Stomach (tissue), 9 donors: ENCODE results near the gene EIF3B. TPM values are rescaled to one million over a fixed set of nuclear protein-coding genes. Genes with fewer than 3 reads are reported as not detected.

Source experiments
- DNase-seq, 2 donors: peaks; one replicate each; pipeline versions ENCODE4 v3.0.0 to v3.0.0-alpha.2; 2013 to 2019
- H3K27ac ChIP-seq, 5 donors: fragments of 200-600 bp in 4 of 5; sonication (generic) in 4 of 5; one replicate each; pipeline ENCODE4 v1.5.1; 2013 to 2019; ENCODE audit warnings: mild to moderate bottlenecking in 1 of 5, moderate library complexity in 1 of 5
- H3K27me3 ChIP-seq, 3 donors: fragments of 200-600 bp; sonication (generic); one replicate each; pipeline ENCODE4 v1.5.1; 2017 to 2019; ENCODE audit warnings: mixed run types in 1 of 3
- H3K36me3 ChIP-seq, 4 donors: fragments of 200-600 bp; sonication (generic); 1 replicate in 3 of 4; 2 replicates in 1 of 4; pipeline ENCODE4 v1.5.1; 2016 to 2019
- H3K4me1 ChIP-seq, 4 donors: fragments of 200-600 bp; sonication (generic); one replicate each; pipeline ENCODE4 v1.5.1; 2016 to 2019
- H3K4me3 ChIP-seq, 4 donors: fragments of 200-600 bp; sonication (generic) in 3 of 4; one replicate each; pipeline ENCODE4 v1.5.1; 2016 to 2019; ENCODE audit warnings: mild to moderate bottlenecking in 1 of 4
- H3K9me3 ChIP-seq, 4 donors: fragments of 200-600 bp; sonication (generic); one replicate each; pipeline ENCODE4 v1.5.1; 2016 to 2019
- EP300 ChIP-seq: sonication (generic); formaldehyde crosslinking; IDR thresholded peaks from one replicate; pipeline ENCODE4 v1.6.1; 2017; ENCODE audit warnings: antibody characterized with exemption
- POLR2A ChIP-seq, 4 donors: fragments of 450-650 bp; IDR thresholded peaks; one replicate each; pipeline ENCODE4 v1.6.1; 2016; ENCODE audit warnings: antibody characterized with exemption in 4 of 4, control low read depth in 2 of 4, mild to moderate bottlenecking in 1 of 4, moderate library complexity in 1 of 4
- POLR2AphosphoS5 ChIP-seq, 3 donors: sonication (generic); formaldehyde crosslinking; IDR thresholded peaks; one replicate each; pipeline ENCODE4 v1.6.1; 2016; ENCODE audit warnings: antibody characterized with exemption in 3 of 3
- WGBS, 5 donors: extraction: QIAGEN DNeasy Blood & Tissue Kit in 3 of 5; methylation state at CpG; one replicate each; pipeline versions ENCODE4 v1.1.5 to v1.1.7; 2013 to 2018; 5-methylcytosine and 5-hydroxymethylcytosine counted together
- intact Hi-C: fragments of 100-400 bp; cut with DNase I; formaldehyde crosslinking; loops from one replicate; pipeline ENCODE4 v1.15.1; 2023; ENCODE audit warnings: low total_unique reads
- polyA plus RNA-seq, 3 donors: library from polyadenylated mRNA; stranded (reverse); fragments of 200-250 nt; gene quantifications; one replicate each; pipeline ENCODE4 v1.2.3, GENCODE V29; 2013
- total RNA-seq, 5 donors: library from RNA; depleted of rRNA; stranded (reverse); fragments of >200 nt; gene quantifications; one replicate each; pipeline versions ENCODE4 v1.1.0 to v1.2.3, GENCODE V29; 2014 to 2016
- TF ChIP-seq, protein P1 (sequence below), 7 experiments: fragments of 450-650 bp in 4 of 7; fragments of 200-600 bp in 3 of 7; sonication (generic) in 3 of 7; IDR thresholded peaks; one replicate each; pipeline ENCODE4 v1.5.1; 2016 to 2019; ENCODE audit warnings: antibody characterized with exemption in 7 of 7, control low read depth in 2 of 7, mild to moderate bottlenecking in 1 of 7
- donor health status: healthy with polysubstance abuse.
- donor health status: Bipolar disorder and iron deficiency.
- donor health status: healthy.

EIF3B gene
- total and polyA plus RNA-seq, 8 donors: 64.8 to 373 (median 131) TPM

DNA sequence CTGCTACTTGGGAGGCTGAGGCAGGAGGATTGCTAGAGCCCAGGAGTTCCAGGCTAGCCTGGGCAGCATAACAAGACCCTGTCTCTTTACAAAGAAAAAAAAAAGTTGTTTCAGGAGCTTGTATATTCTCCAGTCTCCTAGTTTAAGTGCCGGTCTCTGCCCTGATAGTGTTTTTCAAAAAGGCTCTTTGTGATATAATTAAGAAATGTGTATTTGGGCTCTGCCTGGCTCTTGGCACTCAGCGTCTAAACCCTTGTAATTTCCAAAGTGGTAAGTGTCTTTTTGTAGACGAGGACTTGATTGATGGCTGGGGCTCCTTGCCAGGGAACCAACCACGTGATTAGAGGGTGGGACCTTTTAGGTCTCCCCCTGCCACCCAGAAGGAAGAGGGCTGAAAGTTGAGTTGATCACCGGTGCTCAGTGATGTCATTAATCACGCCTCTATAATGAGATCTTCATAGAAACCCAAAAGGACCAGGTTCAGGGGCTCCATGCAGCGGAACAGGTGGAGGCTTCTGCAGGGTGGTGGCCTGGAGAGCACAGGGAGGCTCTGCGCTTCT lies 4.4 kb downstream of the EIF3B start:
- 48 to 58% (median 52%) methylated on average over 8 of the region's 8 CpGs for WGBS, 5 donors
- intact Hi-C loops: no loop called here
- H3K27me3 ChIP-seq: no peaks in the 10 kb centered on the region
- no peak overlapping the region for H3K4me3 ChIP-seq
- peaks cover 33 to 66% (median 55%) of the 10 kb centered on the region in 4 donors for H3K36me3 ChIP-seq
- H3K9me3 ChIP-seq: no peaks in the 10 kb centered on the region
- H3K4me1 ChIP-seq: peaks cover 29 to 74% (median 56%) of the 10 kb centered on the region in 4 donors
- TF ChIP-seq POLR2AphosphoS5 (IDR thresholded peaks at IDR 0.05) (no peak), POLR2A (IDR thresholded peaks at IDR 0.05) (no peak), EP300 (no peak)
- TF ChIP-seq, protein P1, sequence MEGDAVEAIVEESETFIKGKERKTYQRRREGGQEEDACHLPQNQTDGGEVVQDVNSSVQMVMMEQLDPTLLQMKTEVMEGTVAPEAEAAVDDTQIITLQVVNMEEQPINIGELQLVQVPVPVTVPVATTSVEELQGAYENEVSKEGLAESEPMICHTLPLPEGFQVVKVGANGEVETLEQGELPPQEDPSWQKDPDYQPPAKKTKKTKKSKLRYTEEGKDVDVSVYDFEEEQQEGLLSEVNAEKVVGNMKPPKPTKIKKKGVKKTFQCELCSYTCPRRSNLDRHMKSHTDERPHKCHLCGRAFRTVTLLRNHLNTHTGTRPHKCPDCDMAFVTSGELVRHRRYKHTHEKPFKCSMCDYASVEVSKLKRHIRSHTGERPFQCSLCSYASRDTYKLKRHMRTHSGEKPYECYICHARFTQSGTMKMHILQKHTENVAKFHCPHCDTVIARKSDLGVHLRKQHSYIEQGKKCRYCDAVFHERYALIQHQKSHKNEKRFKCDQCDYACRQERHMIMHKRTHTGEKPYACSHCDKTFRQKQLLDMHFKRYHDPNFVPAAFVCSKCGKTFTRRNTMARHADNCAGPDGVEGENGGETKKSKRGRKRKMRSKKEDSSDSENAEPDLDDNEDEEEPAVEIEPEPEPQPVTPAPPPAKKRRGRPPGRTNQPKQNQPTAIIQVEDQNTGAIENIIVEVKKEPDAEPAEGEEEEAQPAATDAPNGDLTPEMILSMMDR (IDR thresholded peaks at IDR 0.05): no peak
- DNase-seq: no peak
- no peak overlapping the region for H3K27ac ChIP-seq

DNA sequence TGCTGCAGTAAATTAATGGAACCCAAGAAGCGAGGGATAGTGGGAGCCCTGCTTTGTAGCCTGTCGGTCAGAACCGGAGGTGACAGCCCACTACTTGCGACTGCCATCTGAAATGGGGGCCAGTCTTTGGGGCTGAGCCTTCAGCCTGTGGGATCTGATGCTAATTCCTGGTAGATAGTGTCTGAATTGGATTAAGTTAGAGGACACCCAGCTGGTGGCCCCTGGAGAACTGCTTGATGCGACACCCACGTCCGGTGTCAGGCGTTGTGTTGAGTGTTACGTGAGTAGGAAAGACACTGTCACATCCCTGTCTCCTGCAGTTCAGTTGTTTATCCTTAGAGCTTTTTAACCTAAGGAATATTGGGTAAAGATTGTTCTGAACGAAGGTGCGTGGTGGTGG lies 5.0 kb downstream of the EIF3B start:
- Histone ChIP-seq H3K9me3 (no peaks in the 10 kb centered on the region), H3K27ac (no peak overlapping the region), H3K36me3 (peaks cover 37 to 71% (median 60%) of the 10 kb centered on the region in 4 donors), H3K27me3 (no peaks in the 10 kb centered on the region), H3K4me1 (peaks cover 29 to 74% (median 56%) of the 10 kb centered on the region in 4 donors), H3K4me3 (no peak overlapping the region)
- DNase-seq: no peak
- intact Hi-C loops: no loop called here
- WGBS, 5 donors: 82 to 88% (median 85%) methylated on average over 10 to 11 of the region's 11 CpGs
- TF ChIP-seq POLR2A (IDR thresholded peaks at IDR 0.05) (no peak), POLR2AphosphoS5 (IDR thresholded peaks at IDR 0.05) (no peak), EP300 (no peak)
- TF ChIP-seq, protein P1 (IDR thresholded peaks at IDR 0.05): no peak

DNA sequence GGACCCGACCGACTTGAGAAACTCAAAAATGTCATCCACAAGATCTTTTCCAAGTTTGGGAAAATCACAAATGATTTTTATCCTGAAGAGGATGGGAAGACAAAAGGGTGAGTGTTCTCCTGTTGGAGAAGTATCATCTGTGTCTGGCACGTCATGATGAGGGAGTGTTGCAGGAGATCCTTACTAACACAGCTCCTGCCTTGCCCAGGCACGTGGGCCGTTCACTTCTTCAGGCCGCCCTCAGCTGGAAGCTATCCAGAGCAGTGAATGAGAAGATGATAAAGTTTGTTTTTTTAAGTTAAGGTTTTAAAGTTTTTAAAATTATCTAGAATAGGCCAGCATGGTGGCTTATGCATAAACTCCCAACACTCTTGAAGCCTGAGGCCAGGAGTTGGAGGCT lies 6.2 kb downstream of the EIF3B start:
- no peak overlapping the region for H3K4me3 ChIP-seq
- H3K36me3 ChIP-seq: peaks cover 48 to 83% (median 72%) of the 10 kb centered on the region in 4 donors
- peaks cover 29 to 67% (median 50%) of the 10 kb centered on the region in 4 donors for H3K4me1 ChIP-seq
- TF ChIP-seq POLR2AphosphoS5 (IDR thresholded peaks at IDR 0.05) (no peak), POLR2A (IDR thresholded peaks at IDR 0.05) (no peak), EP300 (no peak)
- TF ChIP-seq, protein P1 (IDR thresholded peaks at IDR 0.05): no peak
- DNase-seq: no peak
- no peaks in the 10 kb centered on the region for H3K9me3 ChIP-seq
- intact Hi-C loops: no loop called here
- no peak overlapping the region for H3K27ac ChIP-seq
- 40 to 74% (median 50%) methylated on average over 6 of the region's 6 CpGs for WGBS, 5 donors
- H3K27me3 ChIP-seq: no peaks in the 10 kb centered on the region

DNA sequence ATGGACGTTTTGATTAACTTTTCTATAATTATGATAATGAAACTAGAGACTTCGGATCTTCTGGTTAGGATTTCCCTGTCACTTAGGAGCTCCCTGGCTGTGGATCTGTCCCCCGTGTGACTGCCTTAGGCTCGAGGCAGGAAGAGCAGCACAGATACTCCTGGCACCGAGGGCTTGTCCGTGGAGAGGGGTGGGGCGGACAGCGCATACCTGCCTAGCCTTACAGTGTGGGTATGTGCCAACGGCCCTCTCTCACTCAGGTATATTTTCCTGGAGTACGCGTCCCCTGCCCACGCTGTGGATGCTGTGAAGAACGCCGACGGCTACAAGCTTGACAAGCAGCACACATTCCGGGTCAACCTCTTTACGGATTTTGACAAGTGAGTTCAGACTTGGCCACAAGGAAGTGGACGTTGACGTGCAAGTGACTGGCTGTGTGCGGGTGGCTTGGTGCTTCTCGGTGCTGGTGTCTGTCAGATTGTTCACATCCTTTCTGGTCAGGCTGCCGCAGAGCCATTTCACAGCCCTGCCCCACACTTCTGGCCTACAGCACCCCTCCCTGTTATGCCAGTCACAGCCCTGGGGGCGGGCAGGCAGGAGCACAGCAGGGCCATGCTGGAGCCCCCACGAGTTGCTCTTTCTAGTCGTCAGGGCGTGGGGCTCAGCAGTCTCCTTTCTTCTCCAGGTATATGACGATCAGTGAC lies 7.9 kb downstream of the EIF3B start:
- intact Hi-C loops: no loop called here
- Histone ChIP-seq H3K36me3 (peaks cover 66 to 99% (median 86%) of the 10 kb centered on the region in 4 donors), H3K27ac (no peak overlapping the region), H3K9me3 (no peaks in the 10 kb centered on the region), H3K27me3 (no peaks in the 10 kb centered on the region), H3K4me3 (no peak overlapping the region), H3K4me1 (peaks cover 13 to 50% (median 33%) of the 10 kb centered on the region in 4 donors)
- TF ChIP-seq POLR2AphosphoS5 (IDR thresholded peaks at IDR 0.05) (no peak), EP300 (no peak), POLR2A (IDR thresholded peaks at IDR 0.05) (no peak)
- TF ChIP-seq, protein P1 (IDR thresholded peaks at IDR 0.05): no peak
- WGBS, 5 donors: 79 to 88% (median 86%) methylated on average over 19 to 27 of the region's 27 CpGs
- no peak for DNase-seq
